ENCODE measurements around the gene C1QTNF5.

The C1QTNF5 gene

GRCh38 chr11:119373059-119373920 lies 32.6 kb upstream of the C1QTNF5 start:
- DNase-seq: no peak

GRCh38 chr11:119372260-119373058 lies 31.8 kb upstream of the C1QTNF5 start:
- peak in 1 of 2 experiments; percentile 24 for DNase-seq

GRCh38 chr11:119371778-119372182 lies 31.1 kb upstream of the C1QTNF5 start:
- DNase-seq: peak; percentile 51 to 65

- DNase-seq: no peak
Observed at GRCh38 chr11:119371067-119371601, 30.5 kb upstream of the C1QTNF5 start.

- peak in 1 of 2 experiments; percentile 45 for DNase-seq
Observed at GRCh38 chr11:119370486-119371046, 29.9 kb upstream of the C1QTNF5 start.

GRCh38 chr11:119369132-119369925 lies 28.6 kb upstream of the C1QTNF5 start:
- DNase-seq: peak in 1 of 2 experiments; percentile 58

- DNase-seq: peak; percentile 90 to 96
Observed at GRCh38 chr11:119368121-119369034, 27.7 kb upstream of the C1QTNF5 start.

- DNase-seq: no peak
Observed at GRCh38 chr11:119367661-119368120, 27.0 kb upstream of the C1QTNF5 start.

GRCh38 chr11:119366690-119367620 lies 26.3 kb upstream of the C1QTNF5 start:
- DNase-seq: peak in 1 of 2 experiments; percentile 39

GRCh38 chr11:119365071-119365591 lies 24.4 kb upstream of the C1QTNF5 start:
- DNase-seq: no peak

- DNase-seq: peak in 1 of 2 experiments; percentile 68
Observed at GRCh38 chr11:119363851-119364590, 23.3 kb upstream of the C1QTNF5 start.

GRCh38 chr11:119363081-119363850 lies 22.6 kb upstream of the C1QTNF5 start:
- no peak for DNase-seq

GRCh38 chr11:119362741-119363080 lies 22.0 kb upstream of the C1QTNF5 start:
- no peak for DNase-seq

- DNase-seq: no peak
Observed at GRCh38 chr11:119361941-119362725, 21.4 kb upstream of the C1QTNF5 start.

GRCh38 chr11:119361056-119361787 lies 20.5 kb upstream of the C1QTNF5 start:
- peak in 1 of 2 experiments; percentile 87 for DNase-seq

Data from NCI-H446 (cell line).